Liver (tissue), 9 donors: ENCODE measurements around the gene SLU7. TPM values are rescaled to one million over a fixed set of nuclear protein-coding genes. Genes with fewer than 3 reads are reported as not detected.
"Not testable (repeated sequence)": the region's sequence is repeated elsewhere in the genome, so short reads cannot be mapped to it uniquely, and the experiment has no call there.

Experiments
- DNase-seq: peaks from one replicate; pipeline ENCODE4 v3.0.0-alpha.2; 2017; ENCODE audit warnings: low spot score
- H3K27ac ChIP-seq, 2 donors: one replicate each; pipeline ENCODE4 v1.7.0; 2013; ENCODE audit warnings: inconsistent platforms in 2 of 2, low read length in 2 of 2, control low read depth in 1 of 2, low read depth in 1 of 2, mild to moderate bottlenecking in 1 of 2
- H3K27me3 ChIP-seq, 4 donors: one replicate each; pipeline versions ENCODE4 v1.6.1 to v1.7.0; 2013; ENCODE audit warnings: low read length in 3 of 4, inconsistent platforms in 1 of 4, mild to moderate bottlenecking in 1 of 4, moderate library complexity in 1 of 4; ENCODE audit not compliant: control insufficient read depth in 4 of 4, insufficient read depth in 4 of 4
- H3K36me3 ChIP-seq, 4 donors: one replicate each; pipeline versions ENCODE4 v1.6.1 to v1.7.0; 2013; ENCODE audit warnings: low read length in 3 of 4, mild to moderate bottlenecking in 3 of 4, low read depth in 1 of 4, moderate library complexity in 1 of 4; ENCODE audit not compliant: control insufficient read depth in 4 of 4, insufficient read depth in 3 of 4
- H3K4me1 ChIP-seq, 4 donors: one replicate each; pipeline versions ENCODE4 v1.6.1 to v1.7.0; 2013; ENCODE audit warnings: low read length in 3 of 4, mild to moderate bottlenecking in 3 of 4, moderate library complexity in 1 of 4; ENCODE audit not compliant: control insufficient read depth in 4 of 4, insufficient read depth in 4 of 4
- H3K4me3 ChIP-seq, 3 donors: one replicate each; pipeline versions ENCODE4 v1.6.1 to v1.7.0; 2013; ENCODE audit warnings: low read length in 3 of 3, control low read depth in 1 of 3, low read depth in 1 of 3, mild to moderate bottlenecking in 1 of 3
- H3K9ac ChIP-seq, 2 donors: one replicate each; pipeline ENCODE4 v1.7.0; 2013; ENCODE audit warnings: low read length in 2 of 2, mild to moderate bottlenecking in 2 of 2, moderate library complexity in 2 of 2, control low read depth in 1 of 2, low read depth in 1 of 2
- H3K9me3 ChIP-seq, 4 donors: one replicate each; pipeline versions ENCODE4 v1.6.1 to v1.7.0; 2013; ENCODE audit warnings: low read length in 3 of 4; ENCODE audit not compliant: control insufficient read depth in 4 of 4
- CTCF ChIP-seq: fragments of 150-350 bp; IDR thresholded peaks from 2 replicates; pipeline ENCODE4 v1.5.1; 2017; ENCODE audit warnings: improper control_type of control experiment, low read depth, low read length; ENCODE audit not compliant: missing input control
- EGR1 ChIP-seq, 2 donors: IDR thresholded peaks; 2 replicates each; pipeline ENCODE4 v1.6.1; 2016 to 2018; ENCODE audit warnings: antibody characterized with exemption in 2 of 2, low read depth in 2 of 2
- FOXA1 ChIP-seq: IDR thresholded peaks from 2 replicates; pipeline ENCODE4 v1.6.1; 2016; ENCODE audit warnings: antibody characterized with exemption
- GABPA ChIP-seq, 2 donors: IDR thresholded peaks in 1 of 2; conservative IDR thresholded peaks in 1 of 2; 2 replicates each; pipeline ENCODE4 v1.6.1; 2016; ENCODE audit warnings: antibody characterized with exemption in 2 of 2, mild to moderate bottlenecking in 1 of 2, moderate library complexity in 1 of 2
- HNF4A ChIP-seq, 2 donors: conservative IDR thresholded peaks; 2 replicates each; pipeline ENCODE4 v1.6.1; 2016; ENCODE audit warnings: antibody characterized with exemption in 2 of 2, mild to moderate bottlenecking in 2 of 2
- JUND ChIP-seq, 2 donors: IDR thresholded peaks; 2 replicates each; pipeline ENCODE4 v1.6.1; 2016; ENCODE audit warnings: antibody characterized with exemption in 2 of 2
- RAD21 ChIP-seq, 2 donors: IDR thresholded peaks; 2 replicates each; pipeline ENCODE4 v1.6.1; 2016; ENCODE audit warnings: antibody characterized with exemption in 2 of 2, mild to moderate bottlenecking in 2 of 2
- REST ChIP-seq: IDR thresholded peaks from 2 replicates; pipeline ENCODE4 v1.6.1; 2016; ENCODE audit warnings: antibody characterized with exemption, mild to moderate bottlenecking
- RXRA ChIP-seq, 2 donors: IDR thresholded peaks; 2 replicates each; pipeline ENCODE4 v1.6.1; 2017 to 2018; ENCODE audit warnings: antibody characterized with exemption in 2 of 2, mild to moderate bottlenecking in 1 of 2
- SP1 ChIP-seq: IDR thresholded peaks from 2 replicates; pipeline ENCODE4 v1.6.1; 2018; ENCODE audit warnings: antibody characterized with exemption, mild to moderate bottlenecking
- TAF1 ChIP-seq: conservative IDR thresholded peaks from 2 replicates; pipeline ENCODE4 v1.6.1; 2016; ENCODE audit warnings: antibody characterized with exemption, mild to moderate bottlenecking
- WGBS: extraction: QIAGEN DNeasy Blood & Tissue Kit; methylation state at CpG from one replicate; pipeline ENCODE4 v1.1.7; 2013; 5-methylcytosine and 5-hydroxymethylcytosine counted together
- polyA plus RNA-seq, 2 donors: library from polyadenylated mRNA; stranded (reverse) in 1 of 2; unstranded in 1 of 2; fragments of 200-250 nt in 1 of 2; fragments of >200 nt in 1 of 2; fragmentation: Nextera tagmentation in 1 of 2; extraction: Ambion mirVana in 1 of 2; gene quantifications; one replicate each; pipeline versions ENCODE4 v1.2.1 to v1.2.3, GENCODE V29; 2013 to 2015
- total RNA-seq, 2 donors: library from RNA; depleted of rRNA; stranded (reverse); fragments of >200 nt; gene quantifications; one replicate each; pipeline ENCODE4 v1.2.3, GENCODE V29; 2014
- TF ChIP-seq, protein P1 (sequence below): IDR thresholded peaks from 2 replicates; pipeline ENCODE4 v1.6.1; 2016; ENCODE audit warnings: antibody characterized with exemption
- TF ChIP-seq, protein P2 (sequence below): IDR thresholded peaks from 2 replicates; pipeline ENCODE4 v1.6.1; 2016; ENCODE audit warnings: antibody characterized with exemption
- donor health status: healthy.
- donor health status: healthy.
- donor health status: healthy.
- donor health status: healthy.
- donor health status: healthy.

The SLU7 gene
- total and polyA plus RNA-seq, 4 donors = 7.1 to 21.8 (median 17.6) TPM

DNA sequence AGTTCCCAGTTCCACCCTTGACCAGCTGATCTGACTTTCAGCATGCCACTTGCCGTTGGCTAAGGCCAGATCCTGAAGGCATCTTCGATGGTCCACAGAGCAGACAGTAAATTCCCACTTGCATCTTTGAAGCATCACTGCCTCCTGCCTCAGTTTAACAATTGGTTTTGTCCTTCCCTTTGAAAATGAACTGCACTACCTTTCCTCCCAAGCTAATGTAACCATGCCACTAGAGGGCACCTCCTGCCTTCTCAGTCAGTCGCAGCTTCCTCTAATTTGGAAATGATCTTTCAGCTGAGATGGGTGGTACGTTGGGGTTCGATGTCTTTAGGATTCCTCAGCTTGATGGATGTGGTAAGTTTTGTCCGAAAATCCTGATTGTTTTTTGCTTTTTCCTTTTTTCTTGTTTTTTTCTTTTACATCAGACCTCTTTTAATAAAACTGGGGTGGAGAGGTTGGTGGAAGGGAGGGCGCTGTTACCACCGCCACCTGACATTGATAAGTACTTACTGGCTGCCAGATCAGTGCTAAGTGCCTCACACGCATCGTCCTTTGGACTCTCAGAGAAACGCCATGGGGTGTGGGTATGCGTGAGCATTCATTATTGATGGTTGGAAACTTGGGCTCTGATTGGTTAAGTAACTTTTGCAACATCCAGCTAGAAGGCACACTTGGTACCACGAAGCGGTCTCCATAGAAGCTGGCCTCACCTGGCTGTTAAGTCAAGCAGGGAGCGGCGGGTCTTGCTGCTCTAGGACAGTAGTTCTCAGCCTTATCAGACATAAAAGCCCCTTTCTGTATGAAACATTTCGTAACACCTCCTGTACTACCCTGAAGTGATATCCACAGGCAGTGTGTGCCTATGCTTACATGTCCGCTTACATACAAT lies 19.7 kb upstream of the SLU7 start:
- H3K9ac ChIP-seq = peak overlapping the region in 1 of 2 donors; percentile 62
- no peaks in the 10 kb centered on the region for H3K9me3 ChIP-seq
- no peak for TF ChIP-seq TAF1
- no peak for TF ChIP-seq REST
- peak; percentile 61 for TF ChIP-seq CTCF
- TF ChIP-seq, protein P1, sequence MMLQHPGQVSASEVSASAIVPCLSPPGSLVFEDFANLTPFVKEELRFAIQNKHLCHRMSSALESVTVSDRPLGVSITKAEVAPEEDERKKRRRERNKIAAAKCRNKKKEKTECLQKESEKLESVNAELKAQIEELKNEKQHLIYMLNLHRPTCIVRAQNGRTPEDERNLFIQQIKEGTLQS = no peak
- TF ChIP-seq FOXA1 = no peak
- TF ChIP-seq RAD21 (IDR thresholded peaks at IDR 0.05) = peak; percentile 86 to 91
- TF ChIP-seq SP1 = no peak
- TF ChIP-seq EGR1 (IDR thresholded peaks at IDR 0.05; ENCODE audit: low read depth in 2 of 2) = no peak
- TF ChIP-seq, protein P2, sequence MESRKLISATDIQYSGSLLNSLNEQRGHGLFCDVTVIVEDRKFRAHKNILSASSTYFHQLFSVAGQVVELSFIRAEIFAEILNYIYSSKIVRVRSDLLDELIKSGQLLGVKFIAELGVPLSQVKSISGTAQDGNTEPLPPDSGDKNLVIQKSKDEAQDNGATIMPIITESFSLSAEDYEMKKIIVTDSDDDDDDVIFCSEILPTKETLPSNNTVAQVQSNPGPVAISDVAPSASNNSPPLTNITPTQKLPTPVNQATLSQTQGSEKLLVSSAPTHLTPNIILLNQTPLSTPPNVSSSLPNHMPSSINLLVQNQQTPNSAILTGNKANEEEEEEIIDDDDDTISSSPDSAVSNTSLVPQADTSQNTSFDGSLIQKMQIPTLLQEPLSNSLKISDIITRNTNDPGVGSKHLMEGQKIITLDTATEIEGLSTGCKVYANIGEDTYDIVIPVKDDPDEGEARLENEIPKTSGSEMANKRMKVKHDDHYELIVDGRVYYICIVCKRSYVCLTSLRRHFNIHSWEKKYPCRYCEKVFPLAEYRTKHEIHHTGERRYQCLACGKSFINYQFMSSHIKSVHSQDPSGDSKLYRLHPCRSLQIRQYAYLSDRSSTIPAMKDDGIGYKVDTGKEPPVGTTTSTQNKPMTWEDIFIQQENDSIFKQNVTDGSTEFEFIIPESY = no peak
- TF ChIP-seq JUND (IDR thresholded peaks at IDR 0.05) = no peak
- no peaks in the 10 kb centered on the region for H3K27me3 ChIP-seq
- no peak overlapping the region for H3K27ac ChIP-seq
- WGBS = 3% methylated on average over 18 of the region's 18 CpGs
- H3K4me3 ChIP-seq = peak overlapping the region; percentile 51 to 77 (median 53)
- no peaks in the 10 kb centered on the region for H3K36me3 ChIP-seq
- H3K4me1 ChIP-seq = peaks cover 0 to 10% (median 7%) of the 10 kb centered on the region in 4 donors
- no peak for DNase-seq

DNA sequence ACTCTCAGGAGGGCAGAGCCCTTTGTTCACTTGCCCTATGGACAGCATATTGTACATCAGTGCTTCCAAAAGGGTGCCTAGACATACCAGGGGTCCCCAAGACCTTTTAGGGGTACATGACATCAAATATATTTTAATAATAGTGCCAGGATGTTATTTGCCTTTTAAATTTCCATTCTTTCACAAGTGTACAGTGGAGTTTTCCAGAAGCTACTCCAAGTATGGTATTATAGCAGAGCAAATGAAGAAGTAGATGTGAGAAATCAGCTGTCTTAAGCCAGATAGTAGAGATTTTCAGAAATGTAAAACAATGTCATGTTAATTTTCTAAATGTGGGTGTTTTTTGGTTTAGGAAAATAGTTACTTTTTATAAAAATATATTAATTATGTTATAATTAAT lies 18.4 kb upstream of the SLU7 start:
- Histone ChIP-seq H3K36me3 (no peaks in the 10 kb centered on the region), H3K4me1 (peaks cover 0 to 10% (median 7%) of the 10 kb centered on the region in 4 donors)

GRCh38 chr5:160436661-160437060 lies 17.8 kb upstream of the SLU7 start:
- 45% methylated on average over 6 of the region's 6 CpGs for WGBS
- not testable (repeated sequence) for DNase-seq, H3K9ac ChIP-seq, H3K36me3 ChIP-seq, H3K9me3 ChIP-seq, H3K4me3 ChIP-seq, H3K27ac ChIP-seq, H3K27me3 ChIP-seq
- peaks cover 0 to 10% (median 7%) of the 10 kb centered on the region in 4 donors for H3K4me1 ChIP-seq

More for the DNA sequence above, 18.4 kb upstream of the SLU7 start:
- Histone ChIP-seq H3K27ac (no peak overlapping the region), H3K27me3 (no peaks in the 10 kb centered on the region), H3K4me3 (no peak overlapping the region), H3K9me3 (no peaks in the 10 kb centered on the region), H3K9ac (no peak overlapping the region)
- no peak for DNase-seq
- TF ChIP-seq GABPA (IDR thresholded peaks at IDR 0.05 in 1 of 2, conservative IDR thresholded peaks at IDR 0.05 in 1 of 2) = no peak
- no peak for TF ChIP-seq RXRA (IDR thresholded peaks at IDR 0.05)
- TF ChIP-seq RAD21 (IDR thresholded peaks at IDR 0.05) = no peak
- TF ChIP-seq JUND (IDR thresholded peaks at IDR 0.05) = no peak
- TF ChIP-seq HNF4A (conservative IDR thresholded peaks at IDR 0.05) = no peak
- TF ChIP-seq, protein P2 = no peak
- no peak for TF ChIP-seq EGR1 (IDR thresholded peaks at IDR 0.05; ENCODE audit: low read depth in 2 of 2)
